Activated CD8-positive, alpha-beta memory T cell treated with anti-CD3 and anti-CD28 coated beads for 4 hours (primary cell): ENCODE results near the gene RRP1B.
"Not testable (repeated sequence)": the region's sequence is repeated elsewhere in the genome, so short reads cannot be mapped to it uniquely, and the experiment has no call there.

Experiments
- DNase-seq, 2 donors: peaks; one replicate each; pipeline ENCODE4 v3.0.0-alpha.2; 2020; ENCODE audit warnings: low read depth in 2 of 2

Gene RRP1B, protein sequence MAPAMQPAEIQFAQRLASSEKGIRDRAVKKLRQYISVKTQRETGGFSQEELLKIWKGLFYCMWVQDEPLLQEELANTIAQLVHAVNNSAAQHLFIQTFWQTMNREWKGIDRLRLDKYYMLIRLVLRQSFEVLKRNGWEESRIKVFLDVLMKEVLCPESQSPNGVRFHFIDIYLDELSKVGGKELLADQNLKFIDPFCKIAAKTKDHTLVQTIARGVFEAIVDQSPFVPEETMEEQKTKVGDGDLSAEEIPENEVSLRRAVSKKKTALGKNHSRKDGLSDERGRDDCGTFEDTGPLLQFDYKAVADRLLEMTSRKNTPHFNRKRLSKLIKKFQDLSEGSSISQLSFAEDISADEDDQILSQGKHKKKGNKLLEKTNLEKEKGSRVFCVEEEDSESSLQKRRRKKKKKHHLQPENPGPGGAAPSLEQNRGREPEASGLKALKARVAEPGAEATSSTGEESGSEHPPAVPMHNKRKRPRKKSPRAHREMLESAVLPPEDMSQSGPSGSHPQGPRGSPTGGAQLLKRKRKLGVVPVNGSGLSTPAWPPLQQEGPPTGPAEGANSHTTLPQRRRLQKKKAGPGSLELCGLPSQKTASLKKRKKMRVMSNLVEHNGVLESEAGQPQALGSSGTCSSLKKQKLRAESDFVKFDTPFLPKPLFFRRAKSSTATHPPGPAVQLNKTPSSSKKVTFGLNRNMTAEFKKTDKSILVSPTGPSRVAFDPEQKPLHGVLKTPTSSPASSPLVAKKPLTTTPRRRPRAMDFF

DNA sequence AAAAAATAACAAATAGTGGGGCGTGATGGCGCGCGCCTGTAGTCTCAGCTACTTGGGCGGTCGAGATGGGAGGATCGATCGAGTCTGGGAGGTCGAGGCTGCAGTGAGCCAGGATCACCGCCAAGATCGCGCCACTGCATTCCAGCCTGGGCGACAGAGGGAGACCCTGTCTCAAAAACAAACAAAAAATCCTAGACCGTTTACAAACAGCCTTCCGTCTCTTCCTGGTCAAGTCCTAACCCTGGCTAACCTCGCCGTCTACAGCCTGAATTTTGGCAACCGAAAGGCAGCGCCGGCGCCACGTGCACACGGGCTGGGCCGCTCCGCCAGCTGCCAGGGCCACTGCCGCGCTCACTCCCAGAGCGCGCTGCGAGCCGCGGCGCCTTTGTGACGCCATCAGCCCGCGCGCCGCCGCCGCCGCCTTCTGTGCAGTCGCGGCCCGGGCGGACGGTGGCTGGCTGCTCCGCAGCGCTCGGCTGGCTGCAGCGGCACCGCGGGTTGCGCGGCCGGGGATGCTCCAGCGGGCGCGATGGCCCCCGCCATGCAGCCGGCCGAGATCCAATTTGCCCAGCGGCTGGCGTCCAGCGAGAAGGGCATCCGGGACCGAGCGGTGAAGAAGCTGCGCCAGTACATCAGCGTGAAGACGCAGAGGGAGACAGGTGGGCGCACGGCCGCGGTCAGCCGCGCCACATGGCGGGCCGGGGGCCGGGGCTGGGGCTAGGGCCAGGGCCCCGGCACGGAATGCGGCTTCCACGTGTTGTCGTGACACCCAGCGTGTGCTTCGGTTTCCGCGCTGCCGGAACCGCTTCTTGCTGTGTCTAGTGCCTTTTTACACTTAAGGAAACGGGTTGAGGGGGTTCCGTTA lies at the start of gene RRP1B, which contains the start of gene HSF2BP:
Gene RRP1B (plus strand): TSS at position 425 of the 865 bp plus-strand sequence. CDS start 105 bp downstream, at position 530.
Gene HSF2BP (minus strand): TSS at position 353 of the 865 bp plus-strand sequence. CDS start 1,392 bp downstream, outside the sequence.
- peak; percentile 47 to 56 for DNase-seq

DNA sequence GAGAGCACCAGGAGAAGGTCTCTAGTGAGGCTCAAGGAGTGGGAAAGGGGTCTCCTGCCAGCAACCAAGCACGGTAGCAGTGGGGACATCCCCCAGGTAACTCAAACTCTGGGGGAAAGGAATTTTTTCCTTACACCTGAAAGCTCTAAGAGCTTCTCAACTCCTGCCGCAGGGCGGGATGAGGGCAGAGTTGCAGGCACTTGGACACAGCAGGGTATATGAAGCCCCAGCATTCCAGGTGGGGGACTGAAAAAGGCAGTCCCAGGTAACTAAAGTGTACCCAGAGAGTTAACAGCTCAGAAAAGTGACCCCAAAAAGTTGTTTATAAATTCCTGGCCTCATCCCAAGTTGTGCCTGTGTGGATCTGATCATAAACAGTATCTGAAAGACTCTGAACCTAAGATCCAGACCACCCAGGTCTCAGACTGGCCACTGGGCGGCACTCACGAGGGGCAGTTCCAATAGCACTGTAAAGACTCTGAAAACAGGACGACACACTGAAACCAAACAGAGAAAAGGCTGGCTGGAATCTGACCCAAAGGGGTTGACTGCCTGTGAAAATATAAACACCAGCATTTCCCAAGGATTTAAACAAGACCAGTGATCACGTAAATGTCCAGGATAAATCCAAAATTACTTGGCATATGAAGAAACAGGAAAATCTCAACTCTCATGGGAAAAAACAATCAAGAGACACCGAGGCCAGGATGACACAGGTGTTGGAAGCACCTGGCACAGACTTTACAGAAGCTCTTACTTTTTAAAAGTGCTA lies 47.6 kb upstream of the RRP1B start:
- DNase-seq = no peak

DNA sequence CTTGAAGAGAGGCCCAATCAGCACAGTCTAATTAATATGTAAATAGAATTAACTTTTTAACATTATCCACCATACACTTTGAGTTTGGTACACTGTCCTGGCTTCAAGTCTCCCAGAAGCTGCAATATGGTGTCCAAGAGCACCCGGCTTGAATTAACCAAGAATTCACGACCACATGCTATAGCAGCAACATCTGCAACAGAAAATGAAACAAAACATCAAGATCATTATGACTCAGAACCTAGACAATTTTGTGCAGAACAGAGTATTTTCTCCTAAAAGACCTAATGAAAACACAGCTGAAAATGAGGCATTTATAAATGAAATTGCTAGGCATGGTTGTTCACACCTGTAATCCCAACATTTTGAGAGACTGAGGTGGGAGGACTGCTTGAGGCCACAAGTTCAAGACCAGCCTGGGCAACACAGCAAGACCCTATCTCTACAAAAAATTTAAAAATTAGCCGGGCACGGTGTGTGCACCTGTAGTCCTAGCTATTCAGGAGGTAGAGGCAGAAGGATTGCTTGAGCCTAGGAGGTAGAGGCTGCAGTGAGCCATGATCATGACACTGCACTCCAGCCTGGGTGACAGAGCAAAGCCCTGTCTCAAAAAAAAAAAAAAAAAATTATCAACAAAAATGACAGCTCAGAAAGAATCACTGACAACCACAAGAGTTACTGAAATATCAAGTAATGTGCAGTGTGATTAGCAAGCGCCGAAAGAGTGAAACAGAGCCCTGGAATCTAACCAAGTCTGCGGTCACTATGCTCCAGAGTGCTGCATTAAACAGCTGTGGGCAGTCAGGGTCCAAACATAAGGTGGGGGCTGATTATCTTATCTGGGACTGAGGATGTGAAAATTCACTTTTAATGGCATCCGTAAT lies 45.4 kb upstream of the RRP1B start:
- no peak for DNase-seq

DNA sequence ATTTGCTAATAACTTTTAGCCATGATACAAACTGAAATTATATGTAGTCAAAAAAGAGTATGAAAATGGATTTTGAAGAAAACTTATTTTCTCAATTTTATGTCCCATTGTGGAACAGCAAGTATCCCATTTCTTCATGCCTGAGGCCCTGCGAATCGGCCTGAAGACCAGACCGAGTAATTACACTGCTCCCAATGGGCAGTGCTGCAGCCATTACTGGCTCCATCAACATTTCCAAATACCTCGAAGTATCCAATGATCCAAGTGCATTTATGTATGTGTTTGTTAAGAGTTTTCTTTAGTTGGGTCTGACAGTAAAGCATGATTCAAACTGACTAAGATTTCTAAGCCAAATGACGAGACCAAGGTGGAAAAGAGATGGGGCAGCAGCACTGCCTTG lies 44.5 kb upstream of the RRP1B start:
- no peak for DNase-seq

DNA sequence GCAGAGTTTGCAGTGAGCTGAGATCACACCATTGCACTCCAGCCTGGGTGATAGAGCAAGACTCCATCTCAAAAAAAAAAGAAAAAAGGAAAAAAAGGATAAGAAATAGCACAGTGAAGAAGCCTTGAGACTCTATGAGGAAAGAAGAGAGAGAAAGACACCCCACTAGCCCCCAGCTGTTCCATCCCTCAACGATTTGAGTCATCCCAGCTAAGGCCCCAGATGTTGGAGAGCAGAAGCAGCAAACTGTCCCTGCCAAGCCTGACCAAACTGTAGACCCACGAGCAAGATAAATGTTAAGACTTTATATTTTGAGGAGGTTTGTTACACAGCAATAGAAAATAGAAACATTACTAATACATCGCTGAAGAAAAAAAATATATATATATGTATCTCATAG lies 42.5 kb upstream of the RRP1B start:
- DNase-seq = not testable (repeated sequence)

DNA sequence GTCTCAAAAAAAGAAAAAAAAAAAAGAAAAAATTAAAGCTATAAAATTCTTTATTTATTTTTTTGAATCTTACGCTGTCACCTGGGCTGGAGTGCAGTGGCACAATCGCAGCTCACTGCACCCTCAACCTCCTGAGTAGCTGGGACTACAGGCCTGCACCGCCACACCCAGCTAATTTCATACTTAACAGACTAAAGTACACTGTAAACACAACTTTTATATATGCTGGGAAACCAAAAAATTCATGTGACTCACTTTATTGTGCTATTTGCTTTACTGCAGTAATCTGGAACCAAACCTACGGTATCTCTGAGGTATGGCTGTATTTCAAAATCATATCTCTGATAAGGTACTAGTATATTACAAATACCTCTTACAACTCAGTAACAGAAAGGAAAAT lies 40.4 kb upstream of the RRP1B start:
- no peak for DNase-seq

DNA sequence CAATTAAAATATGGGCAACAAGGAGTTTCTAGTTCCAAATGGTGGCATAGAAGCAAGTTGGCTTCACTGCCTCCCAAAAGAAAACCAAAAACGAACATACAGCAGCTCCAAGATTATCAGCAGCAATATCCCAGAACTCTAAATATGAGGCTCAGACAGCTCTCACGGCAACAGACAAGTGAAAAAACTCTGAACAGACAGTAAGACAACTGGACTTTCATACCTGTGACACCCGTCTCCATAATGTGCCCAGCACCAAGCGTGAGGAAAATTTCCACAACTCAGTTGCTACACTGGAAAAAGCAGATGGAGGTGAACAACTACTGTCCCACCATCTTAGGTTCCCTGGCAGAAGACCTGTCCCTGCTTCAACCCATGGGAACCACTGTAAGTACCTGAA lies 40.0 kb upstream of the RRP1B start:
- no peak for DNase-seq

DNA sequence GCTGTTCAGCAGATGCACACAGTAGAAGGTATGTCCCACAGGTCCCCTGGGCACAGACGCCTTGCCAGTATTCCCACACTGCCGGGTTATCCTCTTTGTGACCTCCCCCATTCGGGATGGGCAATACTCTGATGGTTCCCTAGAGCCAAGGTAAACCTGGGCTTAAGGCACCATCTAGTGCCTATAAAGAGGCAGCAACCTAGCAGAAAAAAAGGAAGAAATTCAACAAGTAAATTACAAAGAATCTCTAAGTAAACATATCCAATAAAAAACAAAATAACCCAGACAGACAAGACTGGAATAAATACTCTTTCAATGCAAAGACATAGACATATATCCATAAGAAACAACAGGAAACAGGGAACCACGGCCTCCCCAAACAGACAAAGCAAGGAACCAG lies 39.5 kb upstream of the RRP1B start:
- no peak for DNase-seq

DNA sequence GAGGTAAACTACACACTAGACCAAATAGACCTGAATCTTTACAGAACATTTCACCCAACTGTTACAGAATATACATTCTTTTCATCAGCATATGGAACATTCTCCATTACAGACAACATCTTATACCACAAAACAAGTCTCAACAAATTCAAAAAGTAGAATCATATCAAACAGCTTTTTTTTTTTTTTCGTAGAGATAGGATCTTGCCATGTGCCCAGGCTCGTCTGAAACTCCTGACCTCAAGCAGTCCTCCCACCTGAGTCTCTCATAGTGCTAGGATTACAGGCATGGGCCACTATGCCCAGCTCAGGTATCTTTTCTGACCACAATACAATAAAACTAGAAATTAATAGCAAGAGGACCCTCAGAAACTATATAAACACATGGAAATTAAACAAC lies 36.6 kb upstream of the RRP1B start:
- no peak for DNase-seq

DNA sequence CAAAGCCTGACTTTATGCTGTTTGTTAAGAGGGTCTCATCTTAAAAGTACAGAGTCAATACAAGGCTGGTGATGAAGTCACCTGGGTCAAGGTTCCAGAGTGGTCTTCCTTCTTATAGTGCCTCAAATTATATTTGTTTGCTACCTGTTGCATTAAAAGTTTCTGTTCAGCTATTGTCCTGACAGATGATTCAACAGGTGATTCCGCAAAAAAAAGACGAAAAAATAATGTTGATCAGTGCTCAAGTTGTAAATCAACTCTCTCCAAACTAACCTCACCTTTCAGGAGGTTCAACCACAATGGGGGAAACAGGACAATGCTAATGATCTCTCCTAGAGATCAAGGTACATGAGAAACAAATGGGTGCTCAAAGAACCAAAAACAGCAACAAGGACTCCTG lies 35.8 kb upstream of the RRP1B start:
- DNase-seq = no peak

DNA sequence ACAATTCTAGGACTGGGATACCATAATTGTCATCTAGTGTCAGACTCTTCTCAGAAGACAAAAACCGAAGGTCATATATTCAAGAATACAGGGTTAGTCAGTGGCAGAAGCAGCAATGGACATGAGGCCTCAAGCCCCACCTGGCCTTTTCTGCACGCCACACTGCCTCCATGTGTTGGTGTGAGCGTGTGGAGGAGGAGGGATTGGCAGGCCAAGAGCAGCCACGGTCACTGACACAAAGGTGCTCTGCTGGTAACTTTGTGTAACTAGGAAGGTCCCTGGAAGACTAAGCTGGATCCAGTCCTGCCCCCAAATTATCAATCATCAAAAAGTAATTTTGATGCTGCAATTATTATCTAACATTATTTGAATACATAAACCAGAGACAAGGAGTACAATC lies 35.0 kb upstream of the RRP1B start:
- DNase-seq = no peak

DNA sequence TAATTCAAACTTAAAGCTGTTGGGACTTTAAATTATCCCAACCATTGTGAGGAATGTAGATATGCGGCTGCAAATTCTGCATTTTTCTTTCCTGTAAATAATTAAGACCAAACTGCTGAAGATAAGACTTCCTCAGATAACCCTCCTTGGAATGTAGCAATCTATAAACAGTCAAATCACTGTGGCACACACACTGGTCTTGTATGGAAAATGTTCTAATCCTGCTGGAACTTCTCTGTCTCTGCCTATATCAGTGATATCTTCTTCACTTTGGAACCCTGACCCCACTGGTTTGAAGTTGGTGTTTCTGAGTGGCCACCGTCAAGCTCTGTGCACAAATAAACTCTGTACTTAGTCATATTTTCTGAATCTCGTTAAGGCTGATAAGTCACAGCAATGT lies 33.0 kb upstream of the RRP1B start:
- no peak for DNase-seq

DNA sequence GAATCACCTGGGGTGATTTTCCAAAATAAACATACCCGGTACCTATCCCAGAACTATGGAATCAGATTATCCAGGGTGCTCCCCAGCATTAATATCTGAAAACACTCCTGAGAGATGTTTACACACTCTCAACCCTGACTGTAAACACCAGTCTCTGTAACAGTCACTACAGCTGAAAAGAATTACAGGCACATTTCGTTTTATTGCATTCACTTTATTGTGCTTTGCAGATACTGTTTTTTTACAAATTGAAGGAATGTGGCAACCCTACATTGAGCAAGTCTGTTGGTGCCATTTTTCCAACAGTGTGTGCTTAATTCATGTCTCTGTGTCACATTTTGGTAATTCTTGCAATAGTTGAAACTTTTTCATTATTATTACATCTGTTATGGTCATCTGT lies 31.8 kb upstream of the RRP1B start:
- no peak for DNase-seq

DNA sequence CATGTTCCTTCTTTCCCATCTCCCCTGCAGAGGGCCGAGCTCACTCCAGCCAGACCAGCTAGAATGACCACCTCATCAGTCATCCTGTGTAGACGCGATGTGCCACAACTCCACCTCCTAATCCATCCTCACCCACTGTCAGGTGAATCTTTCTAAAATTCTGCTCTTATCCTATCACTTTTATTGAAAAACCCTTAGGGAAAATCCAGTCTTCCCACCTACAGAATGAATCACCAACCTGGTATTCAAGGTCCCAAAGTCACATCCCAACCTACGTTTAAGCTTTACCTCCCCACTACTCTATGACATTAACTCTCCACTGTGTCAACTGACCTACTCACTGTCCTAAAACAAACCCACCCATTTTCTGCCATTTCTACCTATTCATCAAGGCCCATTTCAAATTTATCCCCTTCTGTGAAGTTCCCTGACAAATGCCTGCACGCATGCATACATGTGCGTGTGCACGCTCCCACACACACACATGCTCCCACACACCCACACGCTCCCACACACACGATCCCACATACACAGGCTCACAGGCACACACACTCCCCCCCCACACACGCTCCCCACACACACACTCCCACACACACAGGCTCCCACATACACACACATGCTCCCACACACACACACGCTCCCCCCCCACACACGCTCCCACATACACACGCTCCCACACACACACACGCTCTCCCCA lies 27.8 kb upstream of the RRP1B start:
- no peak for DNase-seq

DNA sequence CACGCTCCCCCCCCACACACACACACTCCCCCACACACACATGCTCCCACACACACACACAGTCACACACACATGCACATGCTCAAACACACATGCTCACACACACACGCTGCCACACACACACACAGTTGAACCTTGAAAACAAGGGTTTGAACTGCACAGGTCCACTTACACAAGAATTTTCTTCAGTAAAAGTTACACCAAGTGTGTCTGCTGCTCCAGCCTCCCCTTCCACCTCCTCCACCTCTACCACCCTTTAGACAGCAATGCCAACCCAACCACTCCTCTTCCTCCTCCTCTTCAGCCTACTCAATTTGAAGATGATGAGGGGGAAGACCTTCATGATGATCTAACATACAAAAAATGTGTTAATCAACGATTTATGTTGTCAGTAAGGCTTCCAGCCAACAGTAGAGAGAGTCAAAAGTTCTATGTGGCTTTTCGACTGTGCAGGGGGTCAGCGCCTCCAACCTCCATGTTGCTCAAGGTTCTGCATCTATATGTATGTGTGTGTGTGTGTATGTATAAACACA lies 26.9 kb upstream of the RRP1B start:
- DNase-seq = no peak

DNA sequence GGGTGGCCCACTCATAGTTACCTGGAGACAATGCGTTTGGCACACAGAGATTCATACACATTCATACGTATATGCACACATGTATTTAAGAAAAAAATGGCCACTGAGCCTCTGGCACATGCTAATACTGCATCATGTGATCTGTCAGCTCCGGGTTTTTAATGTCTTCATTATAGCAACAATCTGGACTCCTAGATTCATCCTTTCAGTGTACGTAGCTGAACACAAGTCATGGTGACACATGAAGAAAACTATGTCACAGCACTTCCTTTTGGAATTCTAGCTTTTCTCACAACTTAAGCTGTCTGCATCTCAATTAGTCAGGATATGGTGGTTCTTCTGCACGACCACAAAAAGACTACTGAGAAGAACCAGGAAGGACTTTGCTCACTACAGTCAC lies 24.7 kb upstream of the RRP1B start:
- no peak for DNase-seq

DNA sequence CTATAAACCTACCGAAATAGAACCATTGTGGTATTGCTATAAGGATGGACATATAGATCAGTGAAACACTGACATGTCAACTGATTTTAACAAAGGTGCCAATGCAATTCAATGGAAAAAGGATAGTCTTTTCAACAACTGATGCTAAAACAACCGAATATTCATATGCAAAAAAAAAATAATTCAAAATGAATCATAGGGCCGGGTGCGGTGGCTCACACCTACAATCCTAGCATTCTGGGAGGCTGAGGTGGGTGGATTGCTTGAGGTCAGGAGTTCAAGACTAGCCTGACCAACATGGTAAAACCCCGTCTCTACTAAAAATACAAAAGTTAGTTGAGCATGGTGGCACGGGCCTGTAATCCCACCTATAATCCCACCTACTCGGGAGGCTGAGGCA lies 23.9 kb upstream of the RRP1B start:
- DNase-seq = no peak

DNA sequence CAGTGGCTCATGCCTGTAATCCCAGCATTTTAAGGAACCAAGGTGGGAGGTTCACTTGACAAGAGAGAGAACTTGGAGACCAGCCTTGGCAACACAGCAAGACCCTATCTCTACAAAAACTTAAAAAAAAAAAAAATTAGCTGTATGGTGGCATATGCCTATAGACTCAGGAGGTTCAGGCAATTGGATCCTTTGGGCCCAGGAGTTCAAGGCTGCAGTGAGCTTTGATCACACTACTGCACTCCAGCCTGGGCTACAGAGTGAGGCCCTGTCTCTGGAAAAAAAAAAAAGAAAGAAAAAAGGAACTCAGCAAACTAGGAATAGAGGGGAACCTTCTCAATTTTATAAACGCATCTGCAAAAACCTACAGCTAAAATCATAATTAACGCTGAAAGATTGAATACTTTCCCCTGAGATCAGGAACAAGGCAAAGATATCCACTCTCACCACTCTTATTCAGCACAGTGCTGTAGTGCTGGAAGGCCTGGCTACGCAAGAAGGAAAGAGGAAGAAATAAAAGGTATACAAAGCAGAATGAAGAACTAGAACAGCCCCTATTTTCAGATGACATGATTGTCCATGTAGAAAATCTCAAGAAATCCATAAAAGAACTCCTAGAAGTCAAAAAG lies 21.7 kb upstream of the RRP1B start:
- DNase-seq = no peak
